Mucosa of descending colon (tissue), 3 donors: ENCODE results near the gene RALGAPA2. TPM values are rescaled to one million over a fixed set of nuclear protein-coding genes. Genes with fewer than 3 reads are reported as not detected.

Experiments used
- ATAC-seq: fragments of 200-7000 bp; cut with Tn5 transposase; one replicate; pipeline ENCODE4 v1.9.1; 2020; ENCODE audit warnings: mild to moderate bottlenecking, moderate library complexity
- DNase-seq, 3 donors: peaks; one replicate each; pipeline ENCODE4 v3.0.0-alpha.2; 2020
- H3K36me3 ChIP-seq: fragments of 200-600 bp; one replicate; pipeline ENCODE4 v1.8.0; 2021; ENCODE audit warnings: low read depth, mild to moderate bottlenecking
- H3K4me1 ChIP-seq: fragments of 200-600 bp; one replicate; pipeline ENCODE4 v1.8.0; 2021; ENCODE audit warnings: low read depth, mild to moderate bottlenecking
- H3K4me3 ChIP-seq: fragments of 200-600 bp; one replicate; pipeline ENCODE4 v1.8.0; 2021; ENCODE audit warnings: mild to moderate bottlenecking
- H3K9me3 ChIP-seq: fragments of 200-600 bp; one replicate; pipeline ENCODE4 v1.8.0; 2021; ENCODE audit warnings: mild to moderate bottlenecking
- intact Hi-C, 2 donors: fragments of 100-400 bp; cut with DNase I in 1 of 2; cut with micrococcal nuclease in 1 of 2; formaldehyde crosslinking; loops; one replicate each; pipeline versions ENCODE4 v1.11.0 to v1.11.1; 2022; cut with DNase I, micrococcal nuclease
- total RNA-seq, 3 donors: library from RNA; stranded (reverse); fragmentation: NEBNext Ultra II Directional in 2 of 3; extraction: Animal tissue kit (Norgen Biotek cat#: 25700) in 2 of 3; gene quantifications; one replicate each; pipeline versions ENCODE4 v1.2.1 to v1.2.4, GENCODE V29; 2021 to 2023
- TF ChIP-seq, protein P1 (sequence below): fragments of 200-600 bp; IDR thresholded peaks from one replicate; pipeline ENCODE4 v1.8.0; 2022; ENCODE audit warnings: antibody characterized with exemption, mild to moderate bottlenecking
- donor health status: DM: no; HTN: no; CAD: no; lungs with moderate emphysema.
- donor health status: DM: no; HTN: no; CAD: no.
- donor health status: DM: no; HTN: yes; CAD: no.

Gene RALGAPA2
- total RNA-seq, 3 donors from 2014 or later: 46.3 to 85.9 (median 66.9) TPM

DNA sequence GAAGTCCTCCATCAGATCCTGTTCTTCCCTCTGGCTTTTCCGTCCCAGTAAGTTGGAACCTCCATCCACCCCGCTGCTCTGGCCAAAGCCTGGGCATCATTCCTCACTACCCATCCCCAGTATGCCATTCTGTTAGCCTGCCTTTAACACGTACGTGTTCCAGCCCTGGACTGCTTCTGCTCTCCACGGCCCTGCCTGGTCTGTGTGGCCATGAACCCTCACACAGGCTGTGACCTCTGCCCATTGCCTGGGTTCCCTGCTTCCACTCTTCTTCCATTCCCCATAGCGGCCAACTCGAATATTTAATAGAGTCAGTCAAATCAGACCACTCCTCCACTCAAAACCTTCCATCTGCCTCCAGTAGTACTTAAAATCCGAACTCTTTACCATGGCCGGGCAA, 29.4 kb downstream of the RALGAPA2 start:
- intact Hi-C loops: no loop called here

GRCh38 chr20:20680991-20681508, 31.4 kb downstream of the RALGAPA2 start:
- Histone ChIP-seq H3K36me3 (no peaks in the 10 kb centered on the region), H3K4me1 (no peaks in the 10 kb centered on the region), H3K9me3 (no peaks in the 10 kb centered on the region), H3K4me3 (no peak overlapping the region)
- intact Hi-C loops: no loop called here
- DNase-seq: no peak
- ATAC-seq: peak; percentile 46
- TF ChIP-seq, protein P1, sequence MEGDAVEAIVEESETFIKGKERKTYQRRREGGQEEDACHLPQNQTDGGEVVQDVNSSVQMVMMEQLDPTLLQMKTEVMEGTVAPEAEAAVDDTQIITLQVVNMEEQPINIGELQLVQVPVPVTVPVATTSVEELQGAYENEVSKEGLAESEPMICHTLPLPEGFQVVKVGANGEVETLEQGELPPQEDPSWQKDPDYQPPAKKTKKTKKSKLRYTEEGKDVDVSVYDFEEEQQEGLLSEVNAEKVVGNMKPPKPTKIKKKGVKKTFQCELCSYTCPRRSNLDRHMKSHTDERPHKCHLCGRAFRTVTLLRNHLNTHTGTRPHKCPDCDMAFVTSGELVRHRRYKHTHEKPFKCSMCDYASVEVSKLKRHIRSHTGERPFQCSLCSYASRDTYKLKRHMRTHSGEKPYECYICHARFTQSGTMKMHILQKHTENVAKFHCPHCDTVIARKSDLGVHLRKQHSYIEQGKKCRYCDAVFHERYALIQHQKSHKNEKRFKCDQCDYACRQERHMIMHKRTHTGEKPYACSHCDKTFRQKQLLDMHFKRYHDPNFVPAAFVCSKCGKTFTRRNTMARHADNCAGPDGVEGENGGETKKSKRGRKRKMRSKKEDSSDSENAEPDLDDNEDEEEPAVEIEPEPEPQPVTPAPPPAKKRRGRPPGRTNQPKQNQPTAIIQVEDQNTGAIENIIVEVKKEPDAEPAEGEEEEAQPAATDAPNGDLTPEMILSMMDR: no peak

More for the DNA sequence above, 29.4 kb downstream of the RALGAPA2 start:
- H3K4me1 ChIP-seq: no peaks in the 10 kb centered on the region
- ATAC-seq: no peak
- no peaks in the 10 kb centered on the region for H3K9me3 ChIP-seq
- TF ChIP-seq, protein P1: no peak
- no peaks in the 10 kb centered on the region for H3K36me3 ChIP-seq
- no peak for DNase-seq
- H3K4me3 ChIP-seq: no peak overlapping the region

DNA sequence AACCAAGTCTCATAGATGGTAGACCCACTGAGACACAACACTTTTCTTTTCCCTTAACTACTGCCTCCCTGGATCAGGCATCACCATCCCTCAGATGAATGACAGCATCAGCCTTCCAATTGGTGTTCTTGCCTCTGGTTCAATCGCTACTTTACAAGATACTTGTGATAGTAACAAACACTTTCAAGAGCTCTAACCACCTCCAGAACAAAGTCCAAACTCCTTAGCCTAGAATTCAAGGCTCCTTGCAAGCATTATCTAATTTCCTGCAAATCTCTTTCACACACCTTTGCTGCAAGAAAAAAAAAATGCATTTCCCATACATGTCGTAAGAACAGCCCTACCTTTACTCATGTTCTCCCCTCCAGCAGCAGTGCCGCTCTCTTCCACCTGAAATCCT, 33.1 kb downstream of the RALGAPA2 start:
- TF ChIP-seq, protein P1: no peak
- Histone ChIP-seq H3K9me3 (no peaks in the 10 kb centered on the region), H3K4me1 (no peaks in the 10 kb centered on the region), H3K4me3 (no peak overlapping the region), H3K36me3 (no peaks in the 10 kb centered on the region)
- intact Hi-C loops: no loop called here
- no peak for DNase-seq
- peak; percentile 59 for ATAC-seq

DNA sequence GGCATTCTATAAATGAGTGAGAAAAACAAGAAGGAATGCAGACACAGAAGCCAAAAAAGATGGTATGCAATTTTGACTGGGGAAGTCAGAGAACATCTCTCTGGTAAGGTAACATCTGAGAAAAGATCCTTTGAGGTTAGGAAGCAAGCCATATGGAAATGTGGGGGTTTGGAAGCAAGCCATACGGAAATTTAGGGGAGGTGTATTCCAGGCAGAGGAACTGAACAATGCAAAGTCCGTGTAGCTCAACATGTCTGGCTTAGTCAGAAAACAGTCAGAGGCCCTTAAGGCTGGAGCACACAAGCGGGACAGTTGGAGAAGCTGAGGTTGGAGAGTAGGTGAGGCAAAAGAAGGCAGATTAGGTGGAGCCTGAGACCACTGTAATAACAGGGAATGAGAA, 35.3 kb downstream of the RALGAPA2 start:
- DNase-seq (no peak), ATAC-seq (no peak)
- TF ChIP-seq, protein P1: no peak
- no peak overlapping the region for H3K4me3 ChIP-seq
- intact Hi-C loops: no loop called here
- no peaks in the 10 kb centered on the region for H3K36me3 ChIP-seq
- H3K9me3 ChIP-seq: no peaks in the 10 kb centered on the region
- no peaks in the 10 kb centered on the region for H3K4me1 ChIP-seq

DNA sequence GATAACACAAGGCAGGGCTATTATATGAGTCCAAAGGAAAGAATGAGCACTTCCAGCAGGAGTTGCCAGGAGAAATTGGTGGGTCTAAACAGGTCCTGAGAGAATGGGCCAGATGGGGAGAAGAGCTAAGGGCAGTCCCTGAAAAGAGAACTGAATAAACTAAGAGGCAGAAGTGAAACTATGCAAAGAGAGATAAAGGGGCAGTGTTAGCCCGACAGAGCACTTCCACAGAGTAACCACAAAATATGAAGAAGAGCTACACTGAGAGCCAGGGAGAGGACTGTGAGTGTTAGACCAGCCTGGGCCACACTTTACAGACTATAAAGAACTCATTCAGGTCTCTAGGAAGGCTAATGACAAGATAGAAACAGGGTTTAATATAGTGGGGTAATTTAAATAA, 43.8 kb downstream of the RALGAPA2 start:
- ATAC-seq: peak; percentile 69
- H3K9me3 ChIP-seq: no peaks in the 10 kb centered on the region

More for the DNA sequence above, 43.8 kb downstream of the RALGAPA2 start:
- no peaks in the 10 kb centered on the region for H3K4me1 ChIP-seq
- TF ChIP-seq, protein P1: no peak
- intact Hi-C loops: no loop called here
- DNase-seq: peak in 1 of 3 donors; percentile 6
- no peaks in the 10 kb centered on the region for H3K36me3 ChIP-seq
- no peak overlapping the region for H3K4me3 ChIP-seq
